Vagina (tissue), 2 donors: Measurements from ENCODE around the gene PCSK6. TPM values are rescaled to one million over a fixed set of nuclear protein-coding genes. Genes with fewer than 3 reads are reported as not detected.

Experiments
- DNase-seq, 2 donors: peaks; one replicate each; pipeline ENCODE4 v3.0.0-alpha.2; 2017; ENCODE audit errors: extremely low spot score in 2 of 2
- H3K27ac ChIP-seq: fragments of 200-600 bp; sonication (generic); one replicate; pipeline ENCODE4 v1.5.1; 2019
- H3K27me3 ChIP-seq: fragments of 200-600 bp; sonication (generic); one replicate; pipeline ENCODE4 v1.5.1; 2019
- H3K36me3 ChIP-seq, 2 donors: fragments of 200-600 bp; sonication (generic); one replicate each; pipeline ENCODE4 v1.5.1; 2017 to 2019
- H3K4me1 ChIP-seq: fragments of 200-600 bp; sonication (generic); one replicate; pipeline ENCODE4 v1.5.1; 2019
- H3K4me3 ChIP-seq, 2 donors: fragments of 200-600 bp; sonication (generic); 1 replicate in 1 of 2; 2 replicates in 1 of 2; pipeline ENCODE4 v1.5.1; 2016 to 2019
- H3K9me3 ChIP-seq: fragments of 200-600 bp; sonication (generic); one replicate; pipeline ENCODE4 v1.5.1; 2019
- POLR2A ChIP-seq, 2 donors: fragments of 450-650 bp; IDR thresholded peaks; one replicate each; pipeline ENCODE4 v1.6.1; 2017; ENCODE audit warnings: antibody characterized with exemption in 2 of 2, mild to moderate bottlenecking in 2 of 2, moderate library complexity in 2 of 2
- POLR2AphosphoS5 ChIP-seq, 2 donors: sonication (generic); formaldehyde crosslinking; IDR thresholded peaks; one replicate each; pipeline ENCODE4 v1.9.0; 2017; ENCODE audit warnings: antibody characterized with exemption in 2 of 2, mild to moderate bottlenecking in 2 of 2, low read depth in 1 of 2; ENCODE audit not compliant: insufficient read depth in 1 of 2
- intact Hi-C: fragments of 100-400 bp; cut with DNase I; formaldehyde crosslinking; loops from one replicate; pipeline ENCODE4 v1.15.1; 2023
- total RNA-seq: library from RNA; depleted of rRNA; stranded (reverse); fragments of >200 nt; gene quantifications from one replicate; pipeline ENCODE4 v1.2.3, GENCODE V29; 2016
- TF ChIP-seq, protein P1 (sequence below), 3 experiments: fragments of 450-650 bp in 2 of 3; fragments of 200-600 bp in 1 of 3; sonication (generic) in 1 of 3; IDR thresholded peaks; one replicate each; pipeline ENCODE4 v1.5.1; 2017 to 2019; ENCODE audit warnings: antibody characterized with exemption in 3 of 3, mild to moderate bottlenecking in 2 of 3, moderate library complexity in 2 of 3

Gene PCSK6
- total RNA-seq, 1 donor from 2014 or later: 7.4 TPM

DNA sequence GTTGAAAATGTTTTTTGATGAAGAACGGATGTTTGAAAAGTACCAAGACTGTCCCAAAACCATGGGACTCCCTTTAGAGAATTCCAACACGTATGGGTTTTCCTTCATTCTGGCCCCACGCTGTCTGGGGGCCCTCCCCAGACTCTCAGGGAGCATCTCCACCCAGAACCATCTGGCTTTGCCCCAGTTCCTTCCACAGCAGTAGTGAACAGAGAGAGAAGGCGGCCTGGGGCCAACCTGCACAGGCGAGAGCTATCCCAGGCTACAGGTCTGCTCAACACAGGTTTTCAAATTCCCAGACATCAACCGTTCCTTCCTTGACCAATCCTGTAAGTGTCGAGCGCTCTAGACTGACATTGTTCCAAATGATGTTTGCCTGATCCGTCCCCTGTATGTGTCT, 101.9 kb downstream of the PCSK6 start:
- Histone ChIP-seq H3K36me3 (no peaks in the 10 kb centered on the region), H3K4me3 (no peak overlapping the region), H3K27ac (no peak overlapping the region), H3K4me1 (no peaks in the 10 kb centered on the region), H3K27me3 (no peaks in the 10 kb centered on the region), H3K9me3 (no peaks in the 10 kb centered on the region)
- no peak for TF ChIP-seq POLR2A (IDR thresholded peaks at IDR 0.05)
- no peak for TF ChIP-seq POLR2AphosphoS5 (IDR thresholded peaks at IDR 0.05; ENCODE audit: insufficient read depth in 1 of 2, low read depth in 1 of 2)
- TF ChIP-seq, protein P1, sequence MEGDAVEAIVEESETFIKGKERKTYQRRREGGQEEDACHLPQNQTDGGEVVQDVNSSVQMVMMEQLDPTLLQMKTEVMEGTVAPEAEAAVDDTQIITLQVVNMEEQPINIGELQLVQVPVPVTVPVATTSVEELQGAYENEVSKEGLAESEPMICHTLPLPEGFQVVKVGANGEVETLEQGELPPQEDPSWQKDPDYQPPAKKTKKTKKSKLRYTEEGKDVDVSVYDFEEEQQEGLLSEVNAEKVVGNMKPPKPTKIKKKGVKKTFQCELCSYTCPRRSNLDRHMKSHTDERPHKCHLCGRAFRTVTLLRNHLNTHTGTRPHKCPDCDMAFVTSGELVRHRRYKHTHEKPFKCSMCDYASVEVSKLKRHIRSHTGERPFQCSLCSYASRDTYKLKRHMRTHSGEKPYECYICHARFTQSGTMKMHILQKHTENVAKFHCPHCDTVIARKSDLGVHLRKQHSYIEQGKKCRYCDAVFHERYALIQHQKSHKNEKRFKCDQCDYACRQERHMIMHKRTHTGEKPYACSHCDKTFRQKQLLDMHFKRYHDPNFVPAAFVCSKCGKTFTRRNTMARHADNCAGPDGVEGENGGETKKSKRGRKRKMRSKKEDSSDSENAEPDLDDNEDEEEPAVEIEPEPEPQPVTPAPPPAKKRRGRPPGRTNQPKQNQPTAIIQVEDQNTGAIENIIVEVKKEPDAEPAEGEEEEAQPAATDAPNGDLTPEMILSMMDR (IDR thresholded peaks at IDR 0.05): no peak
- no peak for DNase-seq
- intact Hi-C loops: no loop called here

DNA sequence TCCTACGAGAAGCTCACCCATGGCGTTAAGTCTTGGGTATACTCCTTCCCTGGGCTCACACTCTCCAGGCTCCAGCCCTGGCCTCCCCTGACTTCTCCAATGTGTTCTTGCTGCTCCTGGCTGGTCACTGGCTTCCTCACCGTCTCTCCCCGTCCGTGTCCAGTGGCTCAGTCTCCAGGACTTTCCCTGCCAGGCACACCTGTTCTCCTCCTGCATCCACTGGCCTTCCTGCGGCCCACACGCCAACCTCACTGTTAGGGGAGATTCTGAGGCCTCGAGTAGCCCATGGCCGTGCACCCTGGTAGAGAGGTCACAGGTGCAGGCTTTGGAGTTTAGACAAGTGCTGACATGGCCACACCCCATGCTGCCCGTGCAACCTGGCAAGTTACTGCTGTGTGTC, 102.5 kb downstream of the PCSK6 start:
- Histone ChIP-seq H3K9me3 (no peaks in the 10 kb centered on the region), H3K27ac (no peak overlapping the region), H3K4me3 (no peak overlapping the region), H3K27me3 (no peaks in the 10 kb centered on the region), H3K36me3 (no peaks in the 10 kb centered on the region), H3K4me1 (no peaks in the 10 kb centered on the region)
- intact Hi-C loops: no loop called here
- TF ChIP-seq POLR2A (IDR thresholded peaks at IDR 0.05) (no peak), POLR2AphosphoS5 (IDR thresholded peaks at IDR 0.05; ENCODE audit: insufficient read depth in 1 of 2, low read depth in 1 of 2) (no peak)
- TF ChIP-seq, protein P1 (IDR thresholded peaks at IDR 0.05): no peak
- no peak for DNase-seq

DNA sequence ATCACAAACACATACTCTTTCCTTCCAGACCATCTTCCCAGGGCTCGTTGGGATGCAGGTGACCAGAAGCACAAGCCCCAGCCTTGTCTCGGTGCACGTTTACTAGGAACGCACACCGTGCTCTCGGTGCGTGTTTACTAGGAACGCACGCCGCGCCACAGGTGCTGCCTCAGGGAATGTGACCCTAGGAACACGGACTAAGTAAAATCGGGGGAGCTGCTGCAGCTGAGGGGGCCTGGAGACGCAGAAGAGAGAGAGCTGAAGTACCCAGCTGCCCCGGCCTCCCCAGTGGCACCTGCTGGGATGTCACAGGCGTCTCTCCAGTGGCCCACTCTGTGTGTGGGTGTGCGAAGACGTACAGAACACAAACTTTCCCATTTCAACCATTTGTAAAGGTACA, 103.5 kb downstream of the PCSK6 start:
- Histone ChIP-seq H3K27me3 (no peaks in the 10 kb centered on the region), H3K27ac (no peak overlapping the region), H3K36me3 (no peaks in the 10 kb centered on the region), H3K9me3 (no peaks in the 10 kb centered on the region), H3K4me1 (no peaks in the 10 kb centered on the region), H3K4me3 (no peak overlapping the region)
- no peak for DNase-seq
- no peak for TF ChIP-seq POLR2AphosphoS5 (IDR thresholded peaks at IDR 0.05; ENCODE audit: insufficient read depth in 1 of 2, low read depth in 1 of 2)
- TF ChIP-seq POLR2A (IDR thresholded peaks at IDR 0.05): no peak
- TF ChIP-seq, protein P1 (IDR thresholded peaks at IDR 0.05): no peak
- intact Hi-C loops: no loop called here

DNA sequence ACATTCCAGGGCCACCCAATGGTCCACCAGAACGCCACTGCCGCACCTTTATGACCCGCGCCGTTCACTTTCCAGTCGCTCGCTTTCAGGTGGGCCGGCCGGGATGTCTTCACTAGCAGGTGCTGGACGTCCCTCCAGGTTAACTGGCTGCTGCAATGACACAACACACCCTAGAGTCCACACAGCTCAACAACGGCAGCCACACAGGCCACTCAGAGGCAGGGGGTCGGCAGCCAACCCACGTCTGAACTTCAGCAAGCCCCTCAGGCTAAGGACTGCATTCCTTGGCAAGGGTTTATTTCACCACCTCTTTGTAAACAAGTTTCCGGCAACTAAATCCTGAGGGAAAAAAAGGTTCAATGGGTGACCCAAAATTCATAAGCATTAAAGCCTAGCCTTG, 105.2 kb downstream of the PCSK6 start:
- Histone ChIP-seq H3K9me3 (no peaks in the 10 kb centered on the region), H3K4me1 (no peaks in the 10 kb centered on the region), H3K27me3 (no peaks in the 10 kb centered on the region), H3K36me3 (no peaks in the 10 kb centered on the region), H3K27ac (no peak overlapping the region), H3K4me3 (no peak overlapping the region)
- DNase-seq: no peak
- TF ChIP-seq POLR2AphosphoS5 (IDR thresholded peaks at IDR 0.05; ENCODE audit: insufficient read depth in 1 of 2, low read depth in 1 of 2) (no peak), POLR2A (IDR thresholded peaks at IDR 0.05) (no peak)
- TF ChIP-seq, protein P1 (IDR thresholded peaks at IDR 0.05): no peak
- intact Hi-C loops: no loop called here

DNA sequence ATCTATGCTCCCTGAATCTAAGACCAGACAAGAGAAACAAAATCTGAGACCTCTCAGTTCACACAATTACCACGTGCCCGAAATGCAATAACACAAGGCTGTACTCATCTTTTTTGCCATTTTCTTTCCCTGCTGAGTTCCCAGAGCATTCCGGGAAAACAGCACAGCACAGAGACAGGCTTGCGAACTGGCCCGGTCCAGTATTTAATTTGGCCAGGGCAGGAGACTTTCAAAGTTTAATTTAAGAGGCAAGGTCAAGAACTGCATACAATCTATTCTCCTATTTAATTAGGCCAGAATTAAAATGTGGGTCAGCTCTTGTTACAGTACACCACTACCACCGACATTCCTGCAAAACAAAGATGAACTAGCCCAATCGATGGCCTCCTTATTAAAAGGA, 107.0 kb downstream of the PCSK6 start:
- H3K4me3 ChIP-seq: no peak overlapping the region
- no peaks in the 10 kb centered on the region for H3K36me3 ChIP-seq
- H3K27me3 ChIP-seq: no peaks in the 10 kb centered on the region
- DNase-seq: no peak
- intact Hi-C loops: no loop called here
- no peak overlapping the region for H3K27ac ChIP-seq
- no peak for TF ChIP-seq POLR2AphosphoS5 (IDR thresholded peaks at IDR 0.05; ENCODE audit: insufficient read depth in 1 of 2, low read depth in 1 of 2)
- TF ChIP-seq POLR2A (IDR thresholded peaks at IDR 0.05): no peak
- TF ChIP-seq, protein P1 (IDR thresholded peaks at IDR 0.05): no peak
- no peaks in the 10 kb centered on the region for H3K9me3 ChIP-seq
- H3K4me1 ChIP-seq: no peaks in the 10 kb centered on the region
